ENCODE results near the gene FAM117B.

DNA sequence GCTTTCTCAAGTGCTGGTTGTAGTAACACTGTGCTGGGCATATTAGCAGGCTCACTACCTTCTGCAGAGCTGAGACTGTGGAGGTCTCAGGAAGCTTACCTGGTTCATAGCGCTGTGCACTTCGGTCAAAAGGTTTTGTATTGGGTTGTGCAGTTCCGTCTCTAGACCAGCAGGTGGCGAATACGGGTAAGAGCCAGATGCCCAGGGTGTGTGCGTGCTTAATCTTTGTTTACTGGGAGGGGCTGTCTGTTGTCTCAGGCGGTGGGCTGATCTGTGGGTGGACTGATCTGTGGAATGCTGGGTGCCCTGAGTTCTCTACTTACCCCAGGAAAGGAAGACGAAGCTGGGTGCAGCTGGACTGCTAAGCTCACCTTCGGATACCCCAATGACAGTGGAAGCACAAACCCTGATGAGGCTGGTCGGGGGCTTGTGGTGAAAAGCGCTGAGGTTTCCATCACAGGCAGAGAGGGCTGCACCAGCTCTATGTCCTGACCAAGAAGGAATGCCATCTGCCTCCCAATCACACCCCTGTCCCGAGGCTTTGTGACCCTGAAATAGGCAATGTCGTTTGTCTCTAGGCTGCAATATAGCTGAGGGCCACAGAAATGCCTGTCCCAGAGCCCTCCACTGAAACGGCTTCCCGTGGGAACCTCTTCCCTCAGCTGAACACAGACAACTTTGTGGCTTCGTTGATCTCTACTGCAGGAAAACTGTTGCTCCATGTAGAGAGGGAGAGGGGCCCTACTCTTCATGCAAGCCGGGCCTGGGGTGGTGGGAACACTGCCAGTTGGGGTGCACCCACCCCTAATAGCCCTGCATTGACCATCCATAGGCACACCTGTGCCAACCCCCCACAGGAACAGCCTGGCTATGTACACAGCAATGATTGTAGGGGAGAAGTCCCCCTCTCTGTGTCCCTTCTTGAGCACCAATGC, 45.9 kb upstream of the FAM117B start:
- TF ChIP-seq POLR2A (IDR thresholded peaks at IDR 0.05; ENCODE audit: low read length): no peak
- no peak for TF ChIP-seq GATA1 (IDR thresholded peaks at IDR 0.05; ENCODE audit: low read depth, low read length)
